ENCODE measurements around the gene DEDD2. TPM values are rescaled to one million over a fixed set of nuclear protein-coding genes. Genes with fewer than 3 reads are reported as not detected.

DEDD2 gene
- total and polyA plus RNA-seq, 11 donors: 11.1 to 24.1 (median 17.2) TPM

GRCh38 chr19:42156571-42156970 is 60.9 kb downstream of the DEDD2 start:
- Histone ChIP-seq H3K27ac (no peak overlapping the region), H3K36me3 (no peaks in the 10 kb centered on the region), H3K27me3 (peaks cover 3 to 65% (median 15%) of the 10 kb centered on the region in 9 donors), H3K4me1 (no peaks in the 10 kb centered on the region), H3K9me3 (no peaks in the 10 kb centered on the region), H3K4me3 (no peak overlapping the region)
- peak in 2 of 5 donors; percentile 3 to 14 for DNase-seq
- WGBS, 4 donors: 83 to 88% (median 87%) methylated on average over 8 of the region's 8 CpGs
- ATAC-seq: no peak
- intact Hi-C loops (cut with DNase I): no loop called here
- TF ChIP-seq POLR2A (IDR thresholded peaks at IDR 0.05): no peak
- no peak for TF ChIP-seq CTCF (IDR thresholded peaks at IDR 0.05)

- TF ChIP-seq CTCF (IDR thresholded peaks at IDR 0.05) (no peak), POLR2A (IDR thresholded peaks at IDR 0.05) (no peak)
- Histone ChIP-seq H3K4me1 (no peaks in the 10 kb centered on the region), H3K27me3 (peaks cover 8 to 65% (median 23%) of the 10 kb centered on the region in 9 donors), H3K27ac (no peak overlapping the region), H3K9me3 (no peaks in the 10 kb centered on the region), H3K36me3 (no peaks in the 10 kb centered on the region), H3K4me3 (no peak overlapping the region)
- DNase-seq (peak in 1 of 5 donors; percentile 15), ATAC-seq (no peak)
- intact Hi-C loops (cut with DNase I): no loop called here
- WGBS, 4 donors: 29 to 37% (median 34%) methylated on average over 10 of the region's 10 CpGs
These were observed 61.7 kb downstream of the DEDD2 start for GRCh38 chr19:42155796-42156195.

- intact Hi-C loops (cut with DNase I): no loop called here
- TF ChIP-seq POLR2A (IDR thresholded peaks at IDR 0.05) (no peak), CTCF (IDR thresholded peaks at IDR 0.05) (no peak)
- Histone ChIP-seq H3K9me3 (no peaks in the 10 kb centered on the region), H3K4me1 (no peaks in the 10 kb centered on the region), H3K27me3 (peaks cover 8 to 76% (median 34%) of the 10 kb centered on the region in 9 donors), H3K4me3 (no peak overlapping the region), H3K27ac (no peak overlapping the region), H3K36me3 (no peaks in the 10 kb centered on the region)
- DNase-seq: peak in 2 of 5 donors; percentile 5 to 39
- WGBS, 4 donors: 40 to 45% (median 42%) methylated on average over 14 to 15 of the region's 15 CpGs
- ATAC-seq: no peak
These were observed 62.8 kb downstream of the DEDD2 start for GRCh38 chr19:42154471-42155323.

GRCh38 chr19:42153672-42154433 is 63.6 kb downstream of the DEDD2 start:
- H3K4me3 ChIP-seq: no peak overlapping the region
- H3K27me3 ChIP-seq: peaks cover 8 to 83% (median 35%) of the 10 kb centered on the region in 9 donors
- no peaks in the 10 kb centered on the region for H3K9me3 ChIP-seq
- ATAC-seq: no peak
- WGBS, 4 donors: 49 to 60% (median 52%) methylated on average over 20 of the region's 20 CpGs
- H3K4me1 ChIP-seq: no peaks in the 10 kb centered on the region
- no peak overlapping the region for H3K27ac ChIP-seq
- TF ChIP-seq POLR2A (IDR thresholded peaks at IDR 0.05): no peak
- no peak for TF ChIP-seq CTCF (IDR thresholded peaks at IDR 0.05)
- H3K36me3 ChIP-seq: no peaks in the 10 kb centered on the region
- DNase-seq: peak in 2 of 5 donors; percentile 10 to 14
- intact Hi-C loops (cut with DNase I): no loop called here
